Adrenal gland (tissue), 12 donors: ENCODE results near the gene GRHL3. TPM values are rescaled to one million over a fixed set of nuclear protein-coding genes. Genes with fewer than 3 reads are reported as not detected.

Experiments used
- DNase-seq, 7 donors: peaks; one replicate each; pipeline ENCODE4 v3.0.0-alpha.2; 2019 to 2020
- H3K27ac ChIP-seq, 5 donors: fragments of 200-600 bp; sonication (generic) in 4 of 5; 1 replicate in 3 of 5; 2 replicates in 2 of 5; pipeline versions ENCODE4 v1.5.1 to v1.8.0; 2016 to 2020; ENCODE audit warnings: mild to moderate bottlenecking in 1 of 5
- H3K27me3 ChIP-seq: fragments of 200-600 bp; 2 replicates; pipeline ENCODE4 v1.8.0; 2021
- H3K36me3 ChIP-seq, 2 donors: fragments of 200-600 bp; replicated peaks in 1 of 2; 1 replicate in 1 of 2; 2 replicates in 1 of 2; pipeline versions ENCODE4 v1.5.1 to v1.8.0; 2018 to 2022
- H3K4me1 ChIP-seq, 2 donors: fragments of 200-600 bp; replicated peaks in 1 of 2; 1 replicate in 1 of 2; 2 replicates in 1 of 2; pipeline versions ENCODE4 v1.5.1 to v1.8.0; 2018 to 2021
- H3K4me3 ChIP-seq, 4 donors: fragments of 200-600 bp; sonication (generic) in 3 of 4; one replicate each; pipeline ENCODE4 v1.5.1; 2016 to 2018
- H3K9me3 ChIP-seq, 3 donors: fragments of 200-600 bp; sonication (generic) in 1 of 3; replicated peaks in 1 of 3; 1 replicate in 2 of 3; 2 replicates in 1 of 3; pipeline versions ENCODE4 v1.5.1 to v1.8.0; 2016 to 2021
- CTCF ChIP-seq, 6 experiments: fragments of 450-650 bp in 4 of 6; fragments of 200-600 bp in 2 of 6; sonication (generic) in 1 of 6; IDR thresholded peaks; 1 replicate in 5 of 6; 2 replicates in 1 of 6; pipeline versions ENCODE4 v1.5.1 to v1.8.0; 2016 to 2021; ENCODE audit warnings: antibody characterized with exemption in 6 of 6, mild to moderate bottlenecking in 2 of 6, moderate library complexity in 1 of 6
- POLR2A ChIP-seq, 2 donors: fragments of 450-650 bp; IDR thresholded peaks; one replicate each; pipeline ENCODE4 v1.6.1; 2017; ENCODE audit warnings: antibody characterized with exemption in 2 of 2, mild to moderate bottlenecking in 2 of 2, moderate library complexity in 1 of 2
- WGBS, 4 donors: extraction: QIAGEN DNeasy Blood & Tissue Kit in 2 of 4; methylation state at CpG; one replicate each; pipeline versions ENCODE4 v1.1.5 to v1.1.7; 2013 to 2017; 5-methylcytosine and 5-hydroxymethylcytosine counted together
- intact Hi-C, 2 donors: fragments of 100-400 bp; cut with DNase I; formaldehyde crosslinking; loops; one replicate each; pipeline versions ENCODE4 v1.14.1 to v1.15.0; 2022 to 2023
- polyA plus RNA-seq, 3 donors: library from polyadenylated mRNA; stranded (reverse); fragments of 200-250 nt in 2 of 3; fragments of 350-450 nt in 1 of 3; fragmentation: Illumina TruSeq in 1 of 3; extraction: RNeasy Lipid Tissue Mini Kit (QIAGEN cat#74804) in 1 of 3; gene quantifications; one replicate each; pipeline ENCODE4 v1.2.3, GENCODE V29; 2013 to 2014
- total RNA-seq, 9 donors: library from RNA; depleted of rRNA in 4 of 9; stranded (reverse); fragments of >200 nt in 4 of 9; fragments of 120-200 nt in 1 of 9; fragmentation: NEBNext Ultra II Directional in 1 of 9; extraction: Animal tissue kit (Norgen Biotek cat#: 25700) in 1 of 9; gene quantifications; one replicate each; pipeline versions ENCODE4 v1.1.0 to v1.2.4, GENCODE V29; 2013 to 2023
- donor health status: healthy with polysubstance abuse.
- donor health status: Bipolar disorder and iron deficiency.
- donor health status: DM: yes; HTN: yes; CAD: no.
- donor health status: DM: no; HTN: no; CAD: no.
- donor health status: DM: no; HTN: no; CAD: no.
- donor health status: DM: yes; HTN: yes; CAD: no.

The GRHL3 gene
- total and polyA plus RNA-seq, 12 donors: 0.10 to 0.20 (median 0.16) TPM; not detected in 8

- no peaks in the 10 kb centered on the region for H3K4me1 ChIP-seq
- WGBS, 4 donors: 81 to 92% (median 82%) methylated on average over 2 of the region's 2 CpGs
- no peak for DNase-seq
- intact Hi-C loops: loop anchor here in 1 of 2 donors (10.0 kb wide), 1 partner anchor 309 kb away; no protein-coding TSS in a partner anchor
- peaks cover 0 to 4% of the 10 kb centered on the region in 2 donors for H3K36me3 ChIP-seq
- no peaks in the 10 kb centered on the region for H3K9me3 ChIP-seq
- no peaks in the 10 kb centered on the region for H3K27me3 ChIP-seq
- TF ChIP-seq CTCF (IDR thresholded peaks at IDR 0.05) (no peak), POLR2A (IDR thresholded peaks at IDR 0.05) (no peak)
- H3K4me3 ChIP-seq: no peak overlapping the region
- no peak overlapping the region for H3K27ac ChIP-seq
These were observed 64.3 kb downstream of the GRHL3 start for GRCh38 chr1:24383381-24383940.

- no peaks in the 10 kb centered on the region for H3K9me3 ChIP-seq
- no peak overlapping the region for H3K27ac ChIP-seq
- WGBS, 4 donors: 78 to 90% (median 81%) methylated on average over 13 of the region's 13 CpGs
- peaks cover 0 to 4% of the 10 kb centered on the region in 2 donors for H3K36me3 ChIP-seq
- H3K27me3 ChIP-seq: no peaks in the 10 kb centered on the region
- TF ChIP-seq POLR2A (IDR thresholded peaks at IDR 0.05) (no peak), CTCF (IDR thresholded peaks at IDR 0.05) (no peak)
- intact Hi-C loops: loop anchor here in 1 of 2 donors (10.0 kb wide), 1 partner anchor 310 kb away; no protein-coding TSS in a partner anchor
- no peak overlapping the region for H3K4me3 ChIP-seq
- no peaks in the 10 kb centered on the region for H3K4me1 ChIP-seq
- no peak for DNase-seq
These were observed 65.3 kb downstream of the GRHL3 start for GRCh38 chr1:24384251-24385090.

- Histone ChIP-seq H3K4me1 (no peaks in the 10 kb centered on the region), H3K27me3 (no peaks in the 10 kb centered on the region), H3K9me3 (no peaks in the 10 kb centered on the region), H3K36me3 (peaks cover 0 to 4% of the 10 kb centered on the region in 2 donors), H3K27ac (no peak overlapping the region), H3K4me3 (no peak overlapping the region)
- intact Hi-C loops: loop anchor here in 1 of 2 donors (10.0 kb wide), 1 partner anchor 311 kb away; no protein-coding TSS in a partner anchor
- TF ChIP-seq POLR2A (IDR thresholded peaks at IDR 0.05): no peak
- 86 to 93% (median 91%) methylated on average over 10 to 12 of the region's 12 CpGs for WGBS, 4 donors
- DNase-seq: no peak
These were observed 66.2 kb downstream of the GRHL3 start for GRCh38 chr1:24385160-24385940.

- WGBS, 4 donors: 94 to 99% (median 95%) methylated on average over 9 of the region's 9 CpGs
- H3K9me3 ChIP-seq: no peaks in the 10 kb centered on the region
- peaks cover 0 to 4% of the 10 kb centered on the region in 2 donors for H3K36me3 ChIP-seq
- TF ChIP-seq CTCF (IDR thresholded peaks at IDR 0.05) (no peak), POLR2A (IDR thresholded peaks at IDR 0.05) (no peak)
- H3K27ac ChIP-seq: no peak overlapping the region
- no peaks in the 10 kb centered on the region for H3K4me1 ChIP-seq
- H3K4me3 ChIP-seq: no peak overlapping the region
- intact Hi-C loops: loop anchor here (2.0 to 10.0 kb wide), 2 partner anchors 183 to 311 kb away; no protein-coding TSS in a partner anchor
- no peaks in the 10 kb centered on the region for H3K27me3 ChIP-seq
- DNase-seq: no peak
These were observed 67.1 kb downstream of the GRHL3 start for GRCh38 chr1:24386241-24386640.
